ENCODE results near the gene BRIP1. TPM values are rescaled to one million over a fixed set of nuclear protein-coding genes. Genes with fewer than 3 reads are reported as not detected.

Gene BRIP1
- total RNA-seq, 1 experiment from 2014 or later = 20.2 TPM

- Histone ChIP-seq H3K27me3 (ENCODE audit: insufficient read depth, low read length) (no peaks in the 10 kb centered on the region), H2BK15ac (ENCODE audit: low read depth, low read length) (no peak overlapping the region), H3K79me1 (ENCODE audit: insufficient read depth, low read depth, low read length, poor library complexity, severe bottlenecking) (no peaks in the 10 kb centered on the region), H3K23ac (ENCODE audit: insufficient read length, low read depth, low read length) (no peak overlapping the region), H2AK5ac (ENCODE audit: insufficient read length, low read length) (no peak overlapping the region), H4K20me1 (ENCODE audit: control insufficient read depth, insufficient read depth, insufficient read length) (no peaks in the 10 kb centered on the region), H3K56ac (ENCODE audit: insufficient read length, low read depth, low read length) (no peak overlapping the region), H2BK120ac (ENCODE audit: low read depth, low read length, poor library complexity, severe bottlenecking) (no peak overlapping the region), H3K18ac (ENCODE audit: insufficient read length, low read depth, low read length) (no peak overlapping the region), H3K4ac (ENCODE audit: low read depth, low read length) (no peak overlapping the region), H2BK5ac (ENCODE audit: insufficient read length, low read length) (no peak overlapping the region), H3K14ac (ENCODE audit: insufficient read depth, low read length) (no peak overlapping the region), H3K27ac (ENCODE audit: insufficient read length, low read depth, low read length) (no peak overlapping the region), H4K5ac (ENCODE audit: insufficient read length, low read depth, low read length) (no peak overlapping the region), H3K9me3 (ENCODE audit: control insufficient read depth, low read depth, low read length) (no peaks in the 10 kb centered on the region), H3K23me2 (ENCODE audit: insufficient read length, low read depth, low read length, poor library complexity, severe bottlenecking) (no peaks in the 10 kb centered on the region), H3K9ac (ENCODE audit: extremely low read depth, insufficient read length, low read length) (no peak overlapping the region), H4K91ac (ENCODE audit: insufficient read length, low read depth, low read length) (no peak overlapping the region), H4K8ac (replicated peaks; ENCODE audit: insufficient read length, low read depth, low read length) (no peak overlapping the region), H2BK20ac (ENCODE audit: low read depth, low read length, poor library complexity, severe bottlenecking) (no peak overlapping the region), H2AFZ (ENCODE audit: low read length) (no peak overlapping the region), H3K79me2 (ENCODE audit: insufficient read depth, low read length) (no peaks in the 10 kb centered on the region), H3K4me1 (ENCODE audit: insufficient read depth, low read length) (no peaks in the 10 kb centered on the region), H3K4me2 (ENCODE audit: insufficient read depth, insufficient read length, low read length) (no peak overlapping the region), H2BK12ac (ENCODE audit: insufficient read length, low read depth, low read length) (no peak overlapping the region), H3T11ph (ENCODE audit: low read length) (no peak overlapping the region)
- Mint-ChIP-seq H3K27me3 (ENCODE audit: low read depth) (no peaks in the 10 kb centered on the region), H3K9me3 (no peaks in the 10 kb centered on the region), H3K36me3 (ENCODE audit: insufficient read depth in 1 of 3, low read depth in 3 of 3) (peaks cover 1 to 32% (median 26%) of the 10 kb centered on the region in 3 experiments; a peak in 6 of 7 replicates), H3K4me3 (no peak overlapping the region), H3K27ac (no peak overlapping the region), H3K4me1 (no peaks in the 10 kb centered on the region)
- no peak for TF ChIP-seq CTCF (conservative IDR thresholded peaks at IDR 0.05)
- DNase-seq = no peak
- WGBS (ENCODE audit: extremely low coverage, insufficient read length, low lambda C conversion rate) = no CpG with 5 or more reads among the region's 5 CpGs
These were observed 178.5 kb downstream of the BRIP1 start for GRCh38 chr17:61684818-61685217.
